HEK293 (cell line): ENCODE measurements around the gene PLEKHG1.

ENCODE experiments used
- ATF2 ChIP-seq: fragments of 450-650 bp; formaldehyde crosslinking; IDR thresholded peaks from 2 replicates; pipeline ENCODE4 v1.5.1; 2016; ENCODE audit warnings: missing biosample characterization, missing genetic modification characterization, low read depth
- CTCF ChIP-seq: fragments of 450-650 bp; formaldehyde crosslinking; IDR thresholded peaks from 2 replicates; pipeline ENCODE4 v1.5.1; 2016; ENCODE audit warnings: missing biosample characterization, missing genetic modification characterization
- FEZF1 ChIP-seq: fragments of 450-650 bp; formaldehyde crosslinking; IDR thresholded peaks from 2 replicates; pipeline ENCODE4 v1.5.1; 2016; ENCODE audit warnings: missing biosample characterization, missing genetic modification characterization
- KLF10 ChIP-seq: fragments of 450-650 bp; IDR thresholded peaks from 2 replicates; pipeline ENCODE4 v1.5.1; 2018; ENCODE audit warnings: missing biosample characterization, mild to moderate bottlenecking, missing genetic modification characterization
- MYNN ChIP-seq: fragments of 450-650 bp; formaldehyde crosslinking; IDR thresholded peaks from 2 replicates; pipeline ENCODE4 v1.5.1; 2016; ENCODE audit warnings: missing biosample characterization, missing genetic modification characterization, borderline replicate concordance
- PRDM10 ChIP-seq: fragments of 450-650 bp; formaldehyde crosslinking; IDR thresholded peaks from 2 replicates; pipeline ENCODE4 v1.5.1; 2016; ENCODE audit warnings: missing biosample characterization, missing genetic modification characterization
- WT1 ChIP-seq: fragments of 450-650 bp; formaldehyde crosslinking; IDR thresholded peaks from 2 replicates; pipeline ENCODE4 v1.5.1; 2016; ENCODE audit warnings: missing biosample characterization, missing genetic modification characterization
- ZFP37 ChIP-seq: fragments of 450-650 bp; formaldehyde crosslinking; IDR thresholded peaks from 2 replicates; pipeline ENCODE4 v1.5.1; 2016; ENCODE audit warnings: missing biosample characterization, missing genetic modification characterization
- ZNF155 ChIP-seq: fragments of 450-650 bp; formaldehyde crosslinking; IDR thresholded peaks from 2 replicates; pipeline ENCODE4 v1.5.1; 2016; ENCODE audit warnings: missing biosample characterization, missing genetic modification characterization
- ZNF16 ChIP-seq: fragments of 450-650 bp; formaldehyde crosslinking; IDR thresholded peaks from 2 replicates; pipeline ENCODE4 v1.5.1; 2016; ENCODE audit warnings: low read depth, missing biosample characterization, missing genetic modification characterization
- ZNF202 ChIP-seq: fragments of 450-650 bp; formaldehyde crosslinking; IDR thresholded peaks from 2 replicates; pipeline ENCODE4 v1.5.1; 2016; ENCODE audit warnings: missing biosample characterization, missing genetic modification characterization, borderline replicate concordance
- ZNF214 ChIP-seq: fragments of 450-650 bp; formaldehyde crosslinking; IDR thresholded peaks from 2 replicates; pipeline ENCODE4 v1.5.1; 2017; ENCODE audit warnings: missing biosample characterization, mild to moderate bottlenecking, missing genetic modification characterization, borderline replicate concordance
- ZNF223 ChIP-seq: fragments of 450-650 bp; formaldehyde crosslinking; IDR thresholded peaks from 2 replicates; pipeline ENCODE4 v1.5.1; 2016; ENCODE audit warnings: missing biosample characterization, missing genetic modification characterization
- ZNF302 ChIP-seq: fragments of 450-650 bp; formaldehyde crosslinking; IDR thresholded peaks from 2 replicates; pipeline ENCODE4 v1.5.1; 2016; ENCODE audit warnings: missing biosample characterization, missing genetic modification characterization, low read depth
- ZNF324 ChIP-seq: fragments of 450-650 bp; formaldehyde crosslinking; IDR thresholded peaks from 2 replicates; pipeline ENCODE4 v1.5.1; 2016; ENCODE audit warnings: missing biosample characterization, missing genetic modification characterization
- ZNF341 ChIP-seq: fragments of 450-650 bp; formaldehyde crosslinking; IDR thresholded peaks from 2 replicates; pipeline ENCODE4; 2016; ENCODE audit warnings: low read depth, missing biosample characterization, missing genetic modification characterization
- ZNF354C ChIP-seq: fragments of 450-650 bp; formaldehyde crosslinking; IDR thresholded peaks from 2 replicates; pipeline ENCODE4 v1.5.1; 2016; ENCODE audit warnings: missing biosample characterization, missing genetic modification characterization, low read depth, borderline replicate concordance
- ZNF433 ChIP-seq: fragments of 450-650 bp; formaldehyde crosslinking; IDR thresholded peaks from 2 replicates; pipeline ENCODE4 v1.5.1; 2016; ENCODE audit warnings: missing biosample characterization, missing genetic modification characterization, low read depth
- ZNF473 ChIP-seq: fragments of 450-650 bp; formaldehyde crosslinking; IDR thresholded peaks from 2 replicates; pipeline ENCODE4 v1.5.1; 2017; ENCODE audit warnings: missing biosample characterization, missing genetic modification characterization
- ZNF48 ChIP-seq: fragments of 450-650 bp; formaldehyde crosslinking; IDR thresholded peaks from 2 replicates; pipeline ENCODE4 v1.5.1; 2016; ENCODE audit warnings: missing biosample characterization, missing genetic modification characterization
- ZNF521 ChIP-seq: fragments of 450-650 bp; formaldehyde crosslinking; IDR thresholded peaks from 2 replicates; pipeline ENCODE4 v1.5.1; 2017; ENCODE audit warnings: missing biosample characterization, mild to moderate bottlenecking, missing genetic modification characterization
- ZNF529 ChIP-seq: fragments of 450-650 bp; formaldehyde crosslinking; IDR thresholded peaks from 2 replicates; pipeline ENCODE4 v1.5.1; 2017; ENCODE audit warnings: missing genetic modification characterization, missing biosample characterization; ENCODE audit not compliant: insufficient replicate concordance
- ZNF558 ChIP-seq: fragments of 450-650 bp; formaldehyde crosslinking; IDR thresholded peaks from 2 replicates; pipeline ENCODE4 v1.5.1; 2016; ENCODE audit warnings: missing biosample characterization, missing genetic modification characterization
- ZNF561 ChIP-seq: fragments of 450-650 bp; IDR thresholded peaks from 2 replicates; pipeline ENCODE4 v1.5.1; 2018; ENCODE audit warnings: missing biosample characterization, missing genetic modification characterization, borderline replicate concordance
- ZNF596 ChIP-seq: fragments of 450-650 bp; IDR thresholded peaks from 2 replicates; pipeline ENCODE4 v1.5.0; 2018; ENCODE audit warnings: missing biosample characterization, mild to moderate bottlenecking, missing genetic modification characterization, moderate library complexity
- ZNF610 ChIP-seq: fragments of 450-650 bp; formaldehyde crosslinking; IDR thresholded peaks from 2 replicates; pipeline ENCODE4 v1.5.1; 2016; ENCODE audit warnings: missing biosample characterization, missing genetic modification characterization, borderline replicate concordance
- ZNF639 ChIP-seq: fragments of 450-650 bp; formaldehyde crosslinking; IDR thresholded peaks from 2 replicates; pipeline ENCODE4 v1.5.1; 2016; ENCODE audit warnings: missing biosample characterization, missing genetic modification characterization
- ZNF654 ChIP-seq: fragments of 450-650 bp; formaldehyde crosslinking; IDR thresholded peaks from 2 replicates; pipeline ENCODE4 v1.5.1; 2016; ENCODE audit warnings: low read depth, missing biosample characterization, missing genetic modification characterization
- ZNF660 ChIP-seq: fragments of 450-650 bp; IDR thresholded peaks from 2 replicates; pipeline ENCODE4 v1.5.1; 2018; ENCODE audit warnings: missing biosample characterization, mild to moderate bottlenecking, missing genetic modification characterization
- ZNF704 ChIP-seq: fragments of 450-650 bp; formaldehyde crosslinking; IDR thresholded peaks from 2 replicates; pipeline ENCODE4 v1.5.1; 2016; ENCODE audit warnings: missing biosample characterization, missing genetic modification characterization
- ZSCAN4 ChIP-seq: fragments of 450-650 bp; formaldehyde crosslinking; IDR thresholded peaks from 2 replicates; pipeline ENCODE4 v1.5.1; 2017; ENCODE audit warnings: missing biosample characterization, missing genetic modification characterization

The PLEKHG1 gene

GRCh38 chr6:150596439-150596838 lies 3.2 kb upstream of the PLEKHG1 start (continued):
- TF ChIP-seq MYNN (tag by site-specific recombination) (no peak), ZNF704 (tag by site-specific recombination) (no peak), ZNF302 (tag by site-specific recombination) (no peak), PRDM10 (tag by site-specific recombination) (no peak), ZNF561 (tag by site-specific recombination) (no peak), ZNF214 (no peak), CTCF (tag by site-specific recombination) (no peak), ZNF529 (no peak), ZNF660 (tag by site-specific recombination) (no peak), ZNF354C (no peak), ZNF521 (tag by site-specific recombination) (no peak), WT1 (tag by site-specific recombination) (peak; percentile 55), ZNF48 (tag by site-specific recombination) (no peak), ZFP37 (tag by site-specific recombination) (no peak), FEZF1 (peak; percentile 55; the same call in 1 of the 2 replicates), ZNF155 (tag by site-specific recombination) (no peak), ATF2 (no peak), ZNF596 (tag by site-specific recombination) (no peak), ZSCAN4 (tag by site-specific recombination) (no peak), ZNF473 (no peak), ZNF16 (tag by site-specific recombination) (no peak), ZNF324 (tag by site-specific recombination) (no peak), ZNF639 (tag by site-specific recombination) (no peak), ZNF654 (tag by site-specific recombination) (no peak), KLF10 (tag by site-specific recombination) (0 out of 2 replicates have a peak, but pooled peaks have one; percentile 16), ZNF610 (tag by site-specific recombination) (no peak), ZNF202 (tag by site-specific recombination) (no peak), ZNF223 (no peak), ZNF558 (tag by site-specific recombination) (no peak), ZNF433 (tag by site-specific recombination) (no peak), ZNF341 (tag by site-specific recombination) (no peak)
